Measurements from ENCODE around the gene CORO7. TPM values are rescaled to one million over a fixed set of nuclear protein-coding genes. Genes with fewer than 3 reads are reported as not detected.

The CORO7 gene
- total RNA-seq, 1 donor = 17.7 TPM

GRCh38 chr16:4384509-4384942 lies 31.9 kb downstream of the CORO7 start:
- peak; percentile 98 for DNase-seq (ENCODE audit: insufficient read length, low spot score, missing footprints)
- Histone ChIP-seq H3K79me2 (ENCODE audit: insufficient read depth, low read length) (peaks cover 39% of the 10 kb centered on the region), H3K36me3 (ENCODE audit: insufficient read depth, low read length) (peaks cover 37% of the 10 kb centered on the region), H2AFZ (ENCODE audit: low read length) (no peak overlapping the region), H3K4me2 (ENCODE audit: insufficient read depth, low read length) (no peak overlapping the region), H3K9me3 (ENCODE audit: low read depth, low read length) (no peaks in the 10 kb centered on the region), H3K4me3 (ENCODE audit: insufficient read depth, low read length) (no peak overlapping the region), H3K4me1 (ENCODE audit: insufficient read depth, low read length) (peaks cover 50% of the 10 kb centered on the region), H4K20me1 (ENCODE audit: insufficient read depth, low read length) (peaks cover 63% of the 10 kb centered on the region), H3K27ac (ENCODE audit: low read depth, low read length) (peak overlapping the region; percentile 61), H3K27me3 (ENCODE audit: insufficient read depth, low read length) (no peaks in the 10 kb centered on the region)
- TF ChIP-seq CTCF (IDR thresholded peaks at IDR 0.05; ENCODE audit: extremely low read depth, low read depth, low read length) = no peak

GRCh38 chr16:4383591-4384444 lies 32.6 kb downstream of the CORO7 start:
- peaks cover 46% of the 10 kb centered on the region for H3K79me2 ChIP-seq (ENCODE audit: insufficient read depth, low read length)
- H3K27me3 ChIP-seq (ENCODE audit: insufficient read depth, low read length) = no peaks in the 10 kb centered on the region
- no peak for TF ChIP-seq CTCF (IDR thresholded peaks at IDR 0.05; ENCODE audit: extremely low read depth, low read depth, low read length)
- H3K4me2 ChIP-seq (ENCODE audit: insufficient read depth, low read length) = no peak overlapping the region
- no peak overlapping the region for H3K4me3 ChIP-seq (ENCODE audit: insufficient read depth, low read length)
- peaks cover 70% of the 10 kb centered on the region for H4K20me1 ChIP-seq (ENCODE audit: insufficient read depth, low read length)
- DNase-seq (ENCODE audit: insufficient read length, low spot score, missing footprints) = peak; percentile 92
- no peaks in the 10 kb centered on the region for H3K9me3 ChIP-seq (ENCODE audit: low read depth, low read length)
- no peak overlapping the region for H2AFZ ChIP-seq (ENCODE audit: low read length)
- peaks cover 44% of the 10 kb centered on the region for H3K36me3 ChIP-seq (ENCODE audit: insufficient read depth, low read length)
- peaks cover 50% of the 10 kb centered on the region for H3K4me1 ChIP-seq (ENCODE audit: insufficient read depth, low read length)
- H3K27ac ChIP-seq (ENCODE audit: low read depth, low read length) = peak overlapping the region; percentile 61

GRCh38 chr16:4382795-4383357 lies 33.5 kb downstream of the CORO7 start:
- DNase-seq (ENCODE audit: insufficient read length, low spot score, missing footprints) = no peak
- peak overlapping the region; percentile 61 for H3K27ac ChIP-seq (ENCODE audit: low read depth, low read length)
- no peaks in the 10 kb centered on the region for H3K27me3 ChIP-seq (ENCODE audit: insufficient read depth, low read length)
- H3K4me3 ChIP-seq (ENCODE audit: insufficient read depth, low read length) = no peak overlapping the region
- no peaks in the 10 kb centered on the region for H3K9me3 ChIP-seq (ENCODE audit: low read depth, low read length)
- peaks cover 53% of the 10 kb centered on the region for H3K36me3 ChIP-seq (ENCODE audit: insufficient read depth, low read length)
- H4K20me1 ChIP-seq (ENCODE audit: insufficient read depth, low read length) = peaks cover 80% of the 10 kb centered on the region
- no peak for TF ChIP-seq CTCF (IDR thresholded peaks at IDR 0.05; ENCODE audit: extremely low read depth, low read depth, low read length)
- H3K4me2 ChIP-seq (ENCODE audit: insufficient read depth, low read length) = no peak overlapping the region
- peaks cover 56% of the 10 kb centered on the region for H3K79me2 ChIP-seq (ENCODE audit: insufficient read depth, low read length)
- H3K4me1 ChIP-seq (ENCODE audit: insufficient read depth, low read length) = peaks cover 53% of the 10 kb centered on the region
- H2AFZ ChIP-seq (ENCODE audit: low read length) = no peak overlapping the region
